ENCODE results near the gene CENPO.
A peak's percentile ranks its signal among the peaks of the same experiment; 100 is the strongest.
"Not testable (repeated sequence)": the region's sequence is repeated elsewhere in the genome, so short reads cannot be mapped to it uniquely, and the experiment has no call there.

Gene CENPO

GRCh38 chr2:24791452-24791851 is 1.8 kb upstream of the CENPO start:
- DNase-seq, result no peak

GRCh38 chr2:24792542-24792873 is 717 bp upstream of the CENPO start:
- no peak for DNase-seq

GRCh38 chr2:24793761-24794435 is 673 bp downstream of the CENPO start:
- DNase-seq, result peak; percentile 39

GRCh38 chr2:24797644-24798043 is 4.4 kb downstream of the CENPO start:
- DNase-seq, result no peak

DNA sequence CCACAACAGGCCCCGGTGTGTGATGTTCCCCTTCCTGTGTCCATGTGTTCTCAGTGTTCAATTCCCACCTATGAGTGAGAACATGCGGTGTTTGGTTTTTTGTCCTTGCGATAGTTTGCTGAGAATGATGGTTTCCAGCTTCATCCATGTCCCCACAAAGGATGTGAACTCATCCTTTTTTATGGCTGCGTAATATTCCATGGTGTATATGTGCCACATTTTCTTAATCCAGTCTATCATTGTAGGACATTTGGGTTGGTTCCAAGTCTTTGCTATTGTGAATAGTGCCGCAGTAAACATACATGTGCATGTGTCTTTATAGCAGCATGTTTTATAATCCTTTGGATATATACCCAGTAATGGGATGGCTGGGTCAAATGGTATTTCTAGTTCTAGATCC is 7.3 kb downstream of the CENPO start:
- not testable (repeated sequence) for DNase-seq

- DNase-seq, result not testable (repeated sequence)
Measured at GRCh38 chr2:24805811-24806660, 12.8 kb downstream of the CENPO start.

DNA sequence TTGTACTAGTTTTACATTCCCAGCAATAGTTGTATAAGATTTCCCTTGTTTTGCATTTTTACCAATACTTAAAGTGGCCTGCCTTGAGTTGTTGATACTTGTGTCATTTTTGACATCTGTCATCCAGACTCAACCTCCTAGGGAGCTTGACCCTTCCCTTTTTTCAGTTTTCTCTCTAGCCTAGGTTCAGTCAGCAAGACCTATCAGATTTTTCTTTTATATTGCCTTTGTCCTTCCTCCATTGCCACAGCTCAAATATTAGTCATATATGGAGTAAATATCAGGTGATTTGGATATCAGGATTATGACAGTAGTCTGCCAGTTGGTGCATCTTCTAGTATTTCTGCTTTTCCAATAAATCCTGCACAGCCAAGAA is 13.4 kb downstream of the CENPO start:
- no peak for DNase-seq

- no peak for DNase-seq
Measured at GRCh38 chr2:24809316-24810007, 16.2 kb downstream of the CENPO start.

DNA sequence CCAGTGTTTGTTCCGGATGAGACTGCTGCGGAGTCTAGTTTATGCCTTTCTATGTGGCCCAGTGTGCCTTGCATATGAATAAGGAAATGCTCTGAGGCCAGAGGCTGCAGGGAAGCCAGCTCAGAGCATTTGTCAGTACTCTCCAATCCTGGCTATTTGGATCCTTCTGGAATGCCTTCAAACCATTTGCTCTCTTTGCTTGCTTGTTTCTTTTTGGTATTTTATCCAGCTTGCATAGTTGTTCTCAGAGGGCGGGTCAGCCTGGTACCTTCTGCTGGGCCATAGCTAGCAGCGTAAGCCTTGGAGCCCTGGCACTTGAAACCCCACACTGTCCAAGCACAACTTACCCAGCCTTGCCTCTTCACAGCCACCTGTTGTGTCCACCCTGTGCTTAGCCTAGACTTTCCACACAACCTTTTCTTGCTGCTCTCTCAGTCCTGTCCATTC is 20.5 kb downstream of the CENPO start:
- DNase-seq, result no peak

- no peak for DNase-seq
Measured at GRCh38 chr2:24814516-24814915, 21.3 kb downstream of the CENPO start.

GRCh38 chr2:24815171-24815570 is 21.9 kb downstream of the CENPO start:
- no peak for DNase-seq

- DNase-seq, result no peak
Measured at GRCh38 chr2:24816404-24816803, 23.2 kb downstream of the CENPO start.

- peak; percentile 78 for DNase-seq
Measured at GRCh38 chr2:24816884-24817283, 23.7 kb downstream of the CENPO start.

- DNase-seq, result no peak
Measured at GRCh38 chr2:24818721-24819167, 25.5 kb downstream of the CENPO start.

DNA sequence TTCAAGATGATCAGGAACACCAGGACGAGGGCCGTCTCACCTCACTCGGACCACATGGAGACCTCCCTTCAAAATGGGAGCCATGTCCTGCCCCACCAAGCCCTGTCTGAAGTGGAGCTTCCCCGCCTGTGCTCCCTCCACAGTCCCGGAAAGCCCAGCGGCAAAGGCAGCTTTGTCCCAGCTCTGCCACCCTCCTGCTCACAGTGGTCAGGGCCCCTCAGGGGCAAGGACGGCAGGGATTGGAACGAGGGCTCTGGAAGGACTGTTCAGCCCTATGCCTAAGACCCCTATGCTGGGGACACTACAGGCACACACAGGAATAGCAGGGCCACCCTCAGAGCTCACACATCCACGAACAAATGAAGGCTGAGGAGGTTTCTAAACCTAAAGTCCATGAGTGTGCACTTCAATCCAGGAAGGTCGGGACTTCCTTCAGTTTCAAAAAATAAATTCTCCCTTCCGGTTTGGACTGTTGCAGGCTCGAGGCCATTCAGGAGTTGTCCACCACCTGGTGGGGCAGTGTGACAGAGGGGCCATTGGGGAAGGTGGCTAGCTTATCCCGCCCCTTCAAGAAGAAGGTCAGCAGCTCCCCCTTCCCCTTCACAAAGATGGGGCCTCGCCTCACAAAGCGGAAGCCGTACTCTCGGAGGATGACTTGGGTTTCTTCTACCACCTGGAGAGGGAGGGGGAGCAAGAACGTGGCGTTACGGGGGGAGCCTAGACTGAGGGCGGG is 26.4 kb downstream of the CENPO start:
- DNase-seq, result no peak

DNA sequence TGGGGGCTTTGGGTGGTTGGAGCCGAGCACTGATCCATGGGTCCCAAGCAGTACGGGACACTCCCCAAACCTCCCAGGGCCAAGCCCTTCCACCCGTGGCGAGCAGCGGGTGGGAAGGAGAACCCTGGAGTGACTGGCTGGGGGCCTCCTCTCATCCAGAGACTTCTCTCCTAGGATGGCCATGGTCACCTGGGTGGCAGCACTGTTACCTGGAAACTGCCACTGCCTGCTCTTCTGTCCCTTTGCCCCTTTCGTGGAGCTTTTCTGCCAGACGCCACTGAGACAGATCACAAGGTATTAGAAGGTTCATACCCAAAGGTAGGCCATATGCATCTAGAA is 26.9 kb downstream of the CENPO start:
- DNase-seq, result no peak

DNA sequence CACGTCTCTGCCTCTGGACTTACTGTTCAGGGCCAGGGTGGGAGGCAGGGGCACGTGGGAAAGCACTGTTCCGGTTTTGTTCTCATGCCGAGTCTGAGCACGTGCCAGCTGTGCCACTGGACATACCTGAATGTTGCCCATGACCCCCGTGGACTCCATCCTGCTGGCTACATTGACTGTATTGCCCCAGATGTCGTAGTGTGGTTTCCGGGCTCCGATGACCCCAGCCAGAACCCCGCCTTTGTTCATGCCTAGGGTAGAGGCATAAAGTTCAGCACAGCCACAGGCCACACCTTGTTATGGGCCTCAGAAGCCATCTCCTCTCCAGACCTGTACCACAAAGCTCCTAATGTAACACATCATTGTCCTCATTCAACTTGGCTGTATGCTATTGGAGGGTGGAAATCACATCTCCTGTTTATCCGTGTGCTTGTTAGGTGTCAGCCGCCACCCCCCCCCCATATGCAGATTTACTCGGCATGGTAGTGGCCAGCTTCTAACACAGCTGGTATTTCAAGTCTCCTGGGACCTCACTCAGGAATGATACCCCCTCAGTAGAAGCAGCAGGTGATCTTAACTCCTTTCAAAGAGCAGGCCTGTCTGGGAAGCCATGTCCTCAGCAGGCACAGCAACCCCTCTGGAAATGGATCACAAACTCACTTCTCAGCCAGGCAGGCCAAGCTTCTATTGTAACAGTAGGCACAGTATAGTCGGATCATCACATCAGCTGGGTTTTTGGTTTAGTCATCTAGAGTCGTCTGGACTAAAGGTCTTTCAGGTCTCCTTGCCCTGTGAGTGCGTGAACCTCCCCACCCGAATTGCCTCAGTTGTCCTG is 27.6 kb downstream of the CENPO start:
- no peak for DNase-seq

DNA sequence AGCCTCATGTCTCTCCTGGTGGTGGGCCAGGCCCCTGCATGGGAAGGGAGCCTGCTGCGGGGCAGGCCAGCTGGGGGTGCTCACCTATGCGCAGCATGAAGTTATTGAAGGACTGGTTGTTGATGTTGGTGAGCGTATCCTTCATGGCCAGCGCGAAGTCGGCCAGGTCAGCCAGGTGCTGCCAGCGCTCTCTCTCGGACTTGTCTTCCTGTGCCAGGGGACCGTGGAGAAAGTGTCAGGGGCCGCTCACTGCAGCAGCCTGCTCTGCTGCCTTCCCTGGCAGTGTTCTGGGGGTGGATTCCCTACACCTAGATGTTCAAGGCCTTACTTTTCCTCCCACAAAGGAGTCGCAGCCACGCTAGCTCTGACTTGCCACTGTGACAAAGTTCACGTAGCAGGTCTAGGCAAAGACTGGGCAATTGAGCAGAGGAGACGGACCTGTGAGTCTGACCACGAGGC is 28.2 kb downstream of the CENPO start:
- no peak for DNase-seq

DNA sequence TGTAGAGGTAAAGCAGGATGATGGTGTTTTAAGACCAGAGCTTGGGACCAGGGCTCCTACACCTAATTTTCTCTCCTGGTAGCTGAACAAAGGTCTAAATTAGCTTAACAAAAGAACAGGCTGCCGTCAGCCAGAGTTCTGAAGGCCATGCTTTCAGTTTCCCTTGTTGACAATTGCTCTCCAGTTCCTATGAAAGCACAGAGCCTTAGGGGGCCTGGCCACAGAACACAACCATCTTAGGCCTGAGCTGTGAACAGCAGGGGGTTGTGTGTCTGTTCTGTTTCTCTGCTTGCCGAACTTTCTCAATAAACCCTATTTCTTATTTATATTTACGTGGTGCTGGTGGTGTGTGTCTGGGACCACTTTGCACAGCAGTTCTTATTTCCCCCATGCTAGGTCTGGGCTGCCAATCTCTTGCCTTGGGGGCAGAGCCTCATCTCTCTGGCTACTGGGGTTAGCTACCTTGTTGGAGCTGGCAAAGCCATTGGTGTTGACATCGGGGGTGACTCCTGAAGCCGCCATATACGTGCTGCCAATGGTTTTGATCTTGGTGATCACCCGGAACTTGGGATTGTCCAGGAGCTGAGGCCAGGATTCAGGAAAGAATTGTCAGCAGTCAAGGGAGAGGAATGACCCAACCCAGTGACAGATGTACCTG is 29.0 kb downstream of the CENPO start:
- DNase-seq, result no peak

DNA sequence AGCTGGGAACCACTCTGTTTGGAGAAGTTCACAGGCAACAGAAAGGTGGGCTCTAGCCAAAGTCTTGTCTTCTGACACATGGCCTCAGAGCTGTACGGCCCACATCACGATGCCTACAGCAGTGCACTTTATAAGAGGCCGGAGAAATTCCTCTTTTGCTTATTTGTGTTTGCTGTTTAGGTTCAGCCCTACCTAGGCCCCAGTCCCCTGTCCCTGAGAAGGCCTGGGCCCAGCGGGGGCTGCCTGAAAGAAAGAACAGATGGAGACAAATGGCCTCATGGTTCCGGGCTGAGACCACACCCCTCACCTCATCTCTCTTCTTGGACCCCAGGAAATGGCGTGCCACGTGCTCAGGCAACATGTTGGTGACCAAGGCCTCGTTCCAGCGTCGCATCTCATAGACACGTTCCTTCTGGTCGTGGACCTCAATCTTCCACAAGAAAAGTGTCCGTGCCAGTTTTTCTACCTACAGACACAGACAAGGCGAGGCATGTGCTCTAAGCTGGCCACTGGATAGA is 30.9 kb downstream of the CENPO start:
- no peak for DNase-seq

Data from fibroblast of skin of right quadriceps (primary cell).